Fibroblast of lung (primary cell): ENCODE data around the gene NR3C2.

Experiments
- EZH2 ChIP-seq: IDR thresholded peaks from 2 replicates; pipeline ENCODE4 v1.5.1; 2012; ENCODE audit warnings: low read length, control low read depth, mild to moderate bottlenecking; ENCODE audit errors: missing control alignments
- TF ChIP-seq, protein P1 (sequence below), 2 donors: IDR thresholded peaks in 1 of 2; conservative IDR thresholded peaks in 1 of 2; 1 replicate in 1 of 2; 2 replicates in 1 of 2; pipeline ENCODE4 v1.5.1; 2011 to 2012; ENCODE audit warnings: low read length in 2 of 2, control low read depth in 1 of 2, inconsistent platforms in 1 of 2, low read depth in 1 of 2, mild to moderate bottlenecking in 1 of 2

DNA sequence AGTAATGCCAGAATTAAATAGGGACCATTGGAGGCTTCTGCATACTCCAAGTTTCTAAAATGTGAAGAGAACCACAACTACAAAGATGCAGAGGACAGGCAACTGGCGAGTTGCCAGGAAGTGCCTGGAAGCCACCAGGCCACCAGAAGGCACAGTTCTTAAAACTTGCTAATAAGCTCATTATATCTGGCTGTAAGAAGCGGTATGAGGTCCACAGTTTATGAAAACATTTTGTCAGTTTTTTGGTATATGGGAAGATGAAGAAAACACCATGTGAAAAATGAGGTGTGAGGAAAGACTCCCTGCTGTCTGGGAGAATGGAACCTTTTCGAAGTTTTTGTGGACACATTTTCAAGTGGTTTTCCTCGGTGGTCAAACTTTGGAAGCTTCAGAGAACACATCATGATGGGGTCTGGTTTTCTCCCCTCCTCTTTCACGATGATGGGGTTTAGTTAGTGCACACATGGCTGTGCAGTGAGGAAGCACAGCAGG lies 202.7 kb downstream of the NR3C2 start:
- TF ChIP-seq, protein P1, sequence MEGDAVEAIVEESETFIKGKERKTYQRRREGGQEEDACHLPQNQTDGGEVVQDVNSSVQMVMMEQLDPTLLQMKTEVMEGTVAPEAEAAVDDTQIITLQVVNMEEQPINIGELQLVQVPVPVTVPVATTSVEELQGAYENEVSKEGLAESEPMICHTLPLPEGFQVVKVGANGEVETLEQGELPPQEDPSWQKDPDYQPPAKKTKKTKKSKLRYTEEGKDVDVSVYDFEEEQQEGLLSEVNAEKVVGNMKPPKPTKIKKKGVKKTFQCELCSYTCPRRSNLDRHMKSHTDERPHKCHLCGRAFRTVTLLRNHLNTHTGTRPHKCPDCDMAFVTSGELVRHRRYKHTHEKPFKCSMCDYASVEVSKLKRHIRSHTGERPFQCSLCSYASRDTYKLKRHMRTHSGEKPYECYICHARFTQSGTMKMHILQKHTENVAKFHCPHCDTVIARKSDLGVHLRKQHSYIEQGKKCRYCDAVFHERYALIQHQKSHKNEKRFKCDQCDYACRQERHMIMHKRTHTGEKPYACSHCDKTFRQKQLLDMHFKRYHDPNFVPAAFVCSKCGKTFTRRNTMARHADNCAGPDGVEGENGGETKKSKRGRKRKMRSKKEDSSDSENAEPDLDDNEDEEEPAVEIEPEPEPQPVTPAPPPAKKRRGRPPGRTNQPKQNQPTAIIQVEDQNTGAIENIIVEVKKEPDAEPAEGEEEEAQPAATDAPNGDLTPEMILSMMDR (conservative IDR thresholded peaks at IDR 0.05 in 1 of 2, IDR thresholded peaks at IDR 0.05 in 1 of 2; ENCODE audit: low read depth in 1 of 2, low read length in 2 of 2): no peak
- no peak for TF ChIP-seq EZH2
